GM18502 (cell line): ENCODE measurements around the gene HS3ST3A1.
"Not testable (repeated sequence)": the region's sequence is repeated elsewhere in the genome, so short reads cannot be mapped to it uniquely, and the experiment has no call there.

Experiments
- ATAC-seq: cut with Tn5 transposase; IDR thresholded peaks from one replicate; pipeline ENCODE4 v1.9.1; 2021; ENCODE audit warnings: mild to moderate bottlenecking; ENCODE audit not compliant: unreplicated experiment, poor library complexity

The HS3ST3A1 gene

GRCh38 chr17:13576661-13577526 lies 24.8 kb downstream of the HS3ST3A1 start:
- no peak for ATAC-seq

DNA sequence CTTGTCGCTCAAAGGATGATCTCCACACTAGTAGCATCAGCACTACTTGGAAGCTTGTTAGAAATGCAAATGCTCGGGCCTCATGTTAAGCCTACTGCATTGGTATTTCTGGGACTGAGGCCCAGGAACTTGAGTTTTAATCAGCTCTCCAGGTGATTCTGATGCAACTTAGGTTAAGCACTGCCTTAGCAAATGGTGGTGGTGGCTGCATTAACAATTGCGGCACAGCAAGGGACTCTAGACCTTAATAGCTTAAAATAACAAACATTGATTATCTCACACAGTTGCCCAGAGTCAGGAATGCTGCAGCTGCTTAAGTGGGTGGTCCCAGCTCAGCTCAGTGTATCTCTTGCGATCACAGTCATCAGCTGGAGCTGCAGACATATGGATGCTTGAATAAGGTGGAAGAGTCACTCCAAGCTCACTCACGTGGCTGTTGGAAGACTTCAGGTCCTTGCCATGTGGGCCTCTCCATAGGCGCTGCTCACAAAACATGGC lies 25.8 kb downstream of the HS3ST3A1 start:
- ATAC-seq: no peak

GRCh38 chr17:13575466-13575865 lies 26.3 kb downstream of the HS3ST3A1 start:
- ATAC-seq: no peak

DNA sequence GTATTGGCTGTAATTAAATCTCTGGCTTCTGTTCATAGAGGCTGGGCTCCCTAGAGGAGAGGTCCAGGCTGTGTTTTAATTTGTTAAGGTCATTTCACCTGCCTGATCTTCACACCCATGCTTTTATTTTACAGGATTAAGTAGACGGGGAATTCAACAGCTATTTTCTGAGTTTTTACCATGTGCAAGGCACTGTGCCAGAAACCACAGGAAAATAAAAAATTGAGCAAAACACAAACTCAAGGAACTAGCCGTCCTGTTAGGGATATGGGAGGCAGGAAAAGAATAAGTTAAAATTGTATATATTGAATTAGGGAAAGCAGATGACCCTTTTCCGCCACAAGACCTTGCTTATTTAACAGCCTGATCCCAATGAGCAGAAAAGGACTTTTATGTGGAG lies 29.1 kb downstream of the HS3ST3A1 start:
- ATAC-seq: no peak

DNA sequence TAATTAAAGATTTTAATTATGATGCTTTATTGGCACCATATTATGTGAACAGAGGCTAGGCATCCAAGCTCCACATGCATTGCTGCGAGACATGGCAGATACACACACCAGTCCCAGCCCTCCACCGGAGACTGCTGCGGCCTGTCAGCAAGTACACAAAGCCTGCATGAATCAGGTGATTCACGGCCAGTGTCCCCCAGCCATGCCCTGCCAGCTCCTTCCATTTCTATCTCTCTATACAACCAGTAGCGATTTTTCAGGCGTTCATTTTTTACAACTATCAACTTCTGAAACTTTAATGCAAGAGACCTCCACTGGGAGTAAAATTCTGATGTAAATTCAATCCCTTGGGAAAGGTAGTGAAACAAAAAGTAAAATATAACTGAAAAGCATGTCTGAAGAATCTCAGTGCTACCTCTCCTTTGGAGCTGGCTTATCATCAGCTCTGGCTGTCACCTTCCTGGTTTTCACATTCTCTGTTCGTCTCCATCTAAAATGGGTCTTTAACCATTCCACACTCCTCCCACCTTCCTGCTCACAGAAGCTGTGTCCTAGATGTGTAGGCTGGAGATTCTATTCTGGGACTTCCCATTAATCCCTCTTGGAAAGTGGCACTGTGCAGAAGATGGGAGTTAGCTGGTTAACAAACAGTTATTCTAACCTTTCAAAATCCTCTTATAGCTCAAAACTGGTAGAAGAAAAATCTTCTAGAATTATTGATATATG lies 32.2 kb downstream of the HS3ST3A1 start:
- no peak for ATAC-seq

DNA sequence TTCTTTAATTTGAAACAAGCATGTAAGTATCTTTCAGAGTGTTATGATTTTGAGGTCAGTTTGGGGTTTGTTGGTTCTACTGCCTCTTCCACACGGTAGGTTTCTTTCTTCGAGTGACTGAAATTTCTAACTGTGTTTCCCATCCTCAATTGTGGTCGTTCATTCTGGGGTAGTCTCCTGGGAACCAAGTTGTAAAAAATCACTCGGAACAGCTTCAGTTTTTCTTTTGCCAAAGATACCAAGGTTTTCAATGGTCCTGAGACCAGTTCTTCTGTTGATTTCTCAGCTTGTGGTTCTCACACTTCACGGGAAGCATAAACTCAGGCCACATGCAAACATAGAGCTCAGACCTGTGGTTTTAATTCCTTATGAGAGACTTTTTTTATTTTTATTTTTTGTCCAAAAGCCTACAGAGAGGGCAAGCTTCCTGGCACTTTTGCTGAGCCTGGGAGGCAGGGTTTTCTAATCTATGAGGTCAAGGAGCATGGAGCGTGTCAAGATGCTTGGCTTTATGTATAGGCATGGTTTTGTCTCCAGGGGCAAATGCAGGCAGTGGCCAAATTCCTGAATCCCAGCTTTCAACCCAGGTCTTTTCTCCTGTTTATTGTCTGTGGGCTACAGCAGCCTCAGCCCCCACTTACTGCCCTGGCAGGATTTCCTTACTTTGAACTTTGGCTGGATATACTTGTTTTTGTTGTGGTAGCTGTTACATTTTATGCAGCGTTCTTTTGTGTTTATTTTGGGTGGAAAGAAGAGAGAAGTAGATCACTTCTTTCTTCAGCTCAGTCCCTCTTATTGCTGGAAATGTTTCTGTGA lies 32.9 kb downstream of the HS3ST3A1 start:
- no peak for ATAC-seq

- no peak for ATAC-seq
These were observed 37.9 kb downstream of the HS3ST3A1 start for GRCh38 chr17:13563866-13564265.

GRCh38 chr17:13562271-13562800 lies 39.4 kb downstream of the HS3ST3A1 start:
- ATAC-seq: no peak

DNA sequence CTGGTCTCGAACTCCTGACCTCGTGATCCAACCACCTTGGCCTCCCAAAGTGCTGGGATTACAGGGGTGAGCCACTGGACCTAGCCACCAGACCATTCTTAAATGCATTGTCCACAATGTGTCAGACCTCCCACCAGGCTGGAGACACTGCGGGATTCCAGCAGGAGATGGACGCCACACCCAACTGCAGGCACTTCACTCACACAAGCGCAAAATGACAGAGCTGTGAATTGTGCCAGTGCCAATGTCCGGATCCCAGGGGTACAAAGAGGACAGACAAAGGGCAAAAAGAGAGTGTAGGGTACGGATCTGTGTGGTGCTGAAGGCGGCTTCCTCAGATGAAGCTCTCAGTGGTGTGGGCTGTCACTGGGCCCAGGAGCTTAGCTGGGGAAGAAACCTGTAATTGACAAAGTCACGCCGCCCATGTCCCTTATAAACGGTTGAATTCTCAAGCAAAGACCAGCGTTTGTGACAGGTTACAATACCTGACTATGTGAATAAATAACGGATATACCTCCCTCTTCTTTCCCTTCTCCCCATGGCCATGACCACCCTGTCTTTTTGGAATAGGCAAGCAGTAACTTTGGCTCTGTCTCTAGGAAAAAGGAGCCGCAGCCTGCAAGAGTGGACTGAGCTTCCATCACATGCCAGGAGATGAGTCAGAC lies 40.0 kb downstream of the HS3ST3A1 start:
- ATAC-seq: no peak

GRCh38 chr17:13560935-13561334 lies 40.8 kb downstream of the HS3ST3A1 start:
- ATAC-seq: no peak

- ATAC-seq: no peak
These were observed 43.1 kb downstream of the HS3ST3A1 start for GRCh38 chr17:13558588-13558987.

DNA sequence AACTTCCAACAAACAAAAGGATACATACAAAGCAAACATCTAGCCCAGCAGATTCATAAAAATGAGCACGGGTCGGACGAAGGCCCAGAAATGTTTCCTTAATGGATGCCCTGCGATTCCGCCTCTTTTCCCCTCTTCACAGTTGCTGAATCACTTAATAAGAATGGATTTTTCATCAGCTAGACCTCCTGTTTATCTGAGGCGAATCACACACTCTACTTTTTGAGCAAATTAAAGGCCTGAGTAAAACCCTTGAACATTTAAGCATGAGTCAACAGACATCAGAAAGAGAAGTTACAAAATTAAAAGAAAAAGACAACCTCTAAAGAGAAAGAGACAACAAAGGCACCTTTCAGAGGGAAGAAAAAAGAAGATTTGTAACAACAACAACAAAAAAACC lies 44.7 kb downstream of the HS3ST3A1 start:
- ATAC-seq: no peak

DNA sequence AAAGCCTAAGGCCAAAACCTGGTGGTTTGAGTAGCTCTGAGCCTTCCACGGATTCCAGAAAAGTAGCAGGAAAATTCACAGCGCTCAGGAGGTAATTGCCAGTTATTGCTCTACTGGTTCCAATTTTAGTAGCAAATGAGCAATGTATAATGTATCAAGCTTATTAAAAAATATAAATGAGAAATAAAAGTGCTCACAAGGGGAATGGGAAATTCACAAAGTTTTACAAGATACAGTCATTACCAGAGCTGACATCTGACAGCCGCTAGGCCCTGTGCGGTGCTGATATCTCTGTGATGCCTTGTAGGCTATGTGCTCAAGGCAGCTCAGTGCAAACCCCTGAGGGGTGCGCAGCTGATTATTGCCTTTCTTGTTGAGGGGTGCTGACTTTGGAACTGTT lies 47.5 kb downstream of the HS3ST3A1 start:
- ATAC-seq: no peak

DNA sequence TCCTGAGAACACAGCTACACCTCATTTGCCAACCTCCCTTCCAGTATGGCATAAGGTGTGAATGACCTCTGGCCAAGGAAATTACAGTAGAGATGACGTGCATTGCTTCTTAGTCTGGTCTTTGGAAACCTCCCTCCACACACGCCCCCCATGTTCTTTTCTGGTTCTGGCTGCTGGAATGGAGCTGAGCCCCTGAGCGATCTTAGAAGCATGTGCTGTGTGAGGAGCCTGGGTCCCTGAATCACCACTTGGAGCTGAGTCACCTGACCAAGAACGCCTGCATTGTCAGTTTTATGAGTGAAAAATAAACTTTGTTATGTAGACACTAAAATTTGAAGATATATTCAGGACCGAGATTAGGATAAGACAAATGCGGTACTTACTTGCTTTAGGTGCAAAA lies 51.4 kb downstream of the HS3ST3A1 start:
- no peak for ATAC-seq

DNA sequence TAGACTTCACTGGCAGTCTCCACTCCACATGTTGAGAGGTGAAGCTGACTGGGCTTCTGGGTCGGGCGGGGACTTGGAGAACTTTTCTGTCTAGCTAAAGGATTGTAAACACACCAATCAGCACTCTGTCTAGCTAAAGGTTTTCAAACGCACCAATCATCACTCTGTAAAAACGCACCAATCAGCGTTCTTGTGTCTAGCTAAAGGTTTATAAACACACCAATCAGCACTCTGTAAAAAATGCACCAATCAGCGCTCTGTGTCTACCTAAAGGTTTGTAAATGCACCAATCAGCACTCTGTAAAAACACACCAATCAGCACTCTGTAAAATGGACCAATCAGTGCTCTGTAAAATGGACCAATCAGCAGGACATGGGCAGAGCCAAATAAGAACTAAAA lies 53.2 kb downstream of the HS3ST3A1 start:
- ATAC-seq: not testable (repeated sequence)

DNA sequence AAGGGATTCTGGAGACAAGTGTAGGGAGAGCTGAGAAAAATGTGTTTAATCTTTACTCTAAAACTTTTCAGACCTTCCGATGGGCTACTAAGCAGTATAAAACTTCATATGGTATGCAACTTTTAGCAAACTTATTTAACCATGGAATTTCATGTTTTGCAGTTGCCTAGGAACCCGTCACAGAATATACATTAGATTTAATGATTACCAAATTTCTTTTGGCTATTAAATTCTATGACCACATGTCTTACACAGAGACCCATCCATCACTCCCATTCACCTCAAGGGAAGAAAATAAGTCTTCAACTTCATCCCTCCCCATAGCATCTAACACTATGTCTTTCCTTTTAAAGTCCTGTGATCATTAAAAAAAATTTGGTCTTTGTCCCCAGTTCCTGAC lies 54.9 kb downstream of the HS3ST3A1 start:
- ATAC-seq: no peak

- ATAC-seq: no peak
These were observed 55.8 kb downstream of the HS3ST3A1 start for GRCh38 chr17:13545941-13546340.

GRCh38 chr17:13544765-13545164 lies 57.0 kb downstream of the HS3ST3A1 start:
- no peak for ATAC-seq

DNA sequence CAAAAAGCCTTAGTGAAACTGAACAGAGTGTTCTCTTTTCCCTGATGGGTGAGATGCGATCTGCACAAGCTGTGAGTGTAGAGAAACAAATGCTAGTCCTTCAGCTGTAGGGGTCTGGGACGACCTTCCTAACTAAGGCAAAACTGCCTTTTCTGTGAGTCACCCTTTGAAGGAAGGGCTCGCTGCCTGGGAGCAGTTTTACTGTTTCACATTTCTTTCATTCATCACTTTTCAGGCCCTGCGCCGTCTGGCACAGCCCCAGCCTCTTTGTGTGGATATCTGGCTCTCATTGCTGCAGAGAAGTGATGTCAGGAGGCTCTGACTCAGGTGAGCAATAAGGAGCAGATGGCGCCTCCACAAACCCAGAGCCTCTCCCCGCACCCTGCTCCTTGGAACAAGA lies 57.4 kb downstream of the HS3ST3A1 start:
- no peak for ATAC-seq

DNA sequence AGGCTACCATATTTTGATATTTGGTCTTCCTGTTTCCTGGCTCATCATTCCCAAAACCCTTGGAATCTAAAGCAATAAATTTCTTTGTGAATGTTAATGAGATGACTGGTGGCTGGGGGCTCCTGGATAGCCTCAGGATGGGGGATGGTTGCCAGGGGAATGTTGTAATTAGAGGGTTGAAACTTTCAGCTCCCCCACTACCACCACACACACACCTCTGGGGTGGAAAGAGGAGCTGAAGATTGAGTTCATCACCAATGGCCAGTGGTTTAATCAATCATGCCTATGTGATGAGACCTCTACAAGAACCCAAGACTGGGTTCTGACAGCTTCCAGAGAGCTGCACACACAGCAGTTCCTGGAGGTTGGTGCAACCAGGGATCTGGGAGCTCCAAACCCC lies 59.1 kb downstream of the HS3ST3A1 start:
- no peak for ATAC-seq
